H1 (cell line): ENCODE results near the gene ELMO3. TPM values are rescaled to one million over a fixed set of nuclear protein-coding genes. Genes with fewer than 3 reads are reported as not detected.

Experiments used
- CTCF ChIA-PET: fragments of 300-600 bp; sonication (Branson Sonifier 250); formaldehyde crosslinking; loops from one replicate; lab custom pipeline; 2021; ENCODE audit not compliant: partially characterized antibody; lab: Charles Lee
- POLR2A ChIA-PET: fragments of 300-600 bp; sonication (Branson Sonifier 250); formaldehyde crosslinking; loops from one replicate; lab custom pipeline; 2021; ENCODE audit warnings: inconsistent platforms; ENCODE audit not compliant: partially characterized antibody; lab: Charles Lee
- DNase-seq, 2 experiments: peaks; one replicate each; pipeline versions ENCODE4 v3.0.0 to v3.0.0-alpha.2; 2010 to 2022; ENCODE audit warnings: low spot score in 2 of 2, low read depth in 1 of 2, mixed read lengths in 1 of 2
- FAIRE-seq: peaks from 2 replicates; lab custom pipeline; 2011; peaks lifted over from hg19 to GRCh38; lab: Jason Lieb, UNC
- H2AFZ ChIP-seq: 2 replicates; pipeline ENCODE4 v1.8.1; 2012; ENCODE audit warnings: low read length, inconsistent platforms
- H2AK5ac ChIP-seq: 2 replicates; pipeline ENCODE4 v1.6.1; 2013; ENCODE audit warnings: low read depth, low read length
- H2BK120ac ChIP-seq: replicated peaks from 2 replicates; pipeline ENCODE3; 2013; ENCODE audit warnings: low read depth, low read length, inconsistent platforms
- H2BK12ac ChIP-seq: 2 replicates; pipeline ENCODE4 v1.6.1; 2013; ENCODE audit warnings: low read depth, low read length
- H2BK15ac ChIP-seq: 2 replicates; pipeline ENCODE4 v1.6.1; 2013; ENCODE audit warnings: low read length
- H2BK20ac ChIP-seq: 2 replicates; pipeline ENCODE4 v1.6.1; 2013; ENCODE audit warnings: low read length
- H2BK5ac ChIP-seq: 2 replicates; pipeline ENCODE4 v1.6.1; 2013; ENCODE audit warnings: low read depth, low read length
- H3K14ac ChIP-seq: 2 replicates; pipeline ENCODE4 v1.6.1; 2013; ENCODE audit warnings: inconsistent platforms; ENCODE audit not compliant: insufficient read length
- H3K18ac ChIP-seq: 2 replicates; pipeline ENCODE4 v1.6.1; 2013; ENCODE audit warnings: low read length; ENCODE audit errors: extremely low read depth
- H3K23ac ChIP-seq: 2 replicates; pipeline ENCODE4 v1.6.1; 2013; ENCODE audit warnings: inconsistent platforms; ENCODE audit not compliant: insufficient read length
- H3K23me2 ChIP-seq: 2 replicates; pipeline ENCODE4 v1.6.1; 2013; ENCODE audit warnings: low read depth, low read length
- H3K27ac ChIP-seq: 2 replicates; pipeline ENCODE4 v1.6.1; 2011; ENCODE audit warnings: low read depth, low read length, inconsistent platforms
- H3K27me3 ChIP-seq, 4 experiments: replicated peaks in 1 of 4; 1 replicate in 1 of 4; 2 replicates in 3 of 4; pipeline versions ENCODE4 v1.6.1 to v1.8.1; 2011 to 2013; ENCODE audit warnings: low read length in 3 of 4, mild to moderate bottlenecking in 3 of 4, inconsistent platforms in 2 of 4, mixed read lengths in 2 of 4, moderate library complexity in 1 of 4; ENCODE audit not compliant: control insufficient read depth in 3 of 4, insufficient read depth in 3 of 4; ENCODE audit errors: extremely low read depth in 1 of 4
- H3K36me3 ChIP-seq, 4 experiments: 2 replicates each; pipeline versions ENCODE4 v1.6.1 to v1.8.1; 2011 to 2013; ENCODE audit warnings: mild to moderate bottlenecking in 4 of 4, low read length in 3 of 4, moderate library complexity in 2 of 4, control low read depth in 1 of 4, inconsistent platforms in 1 of 4; ENCODE audit not compliant: insufficient read depth in 4 of 4, control insufficient read depth in 2 of 4
- H3K4ac ChIP-seq: replicated peaks from 2 replicates; pipeline ENCODE3; 2013; ENCODE audit warnings: low read length, low read depth, mixed read lengths, inconsistent platforms; ENCODE audit not compliant: insufficient read length
- H3K4me1 ChIP-seq, 4 experiments: replicated peaks in 1 of 4; 1 replicate in 1 of 4; 2 replicates in 3 of 4; pipeline versions ENCODE4 v1.6.1 to v1.8.1; 2011 to 2013; ENCODE audit warnings: low read length in 3 of 4, inconsistent platforms in 2 of 4, mixed read lengths in 1 of 4; ENCODE audit not compliant: insufficient read depth in 4 of 4, control insufficient read depth in 3 of 4
- H3K4me2 ChIP-seq, 2 experiments: 2 replicates each; pipeline versions ENCODE4 v1.6.1 to v1.8.1; 2011 to 2013; ENCODE audit warnings: low read depth in 2 of 2, low read length in 2 of 2, control low read depth in 1 of 2, inconsistent platforms in 1 of 2, mild to moderate bottlenecking in 1 of 2; ENCODE audit not compliant: insufficient read depth in 1 of 2
- H3K4me3 ChIP-seq, 4 experiments: fragments of 200-600, 300-600 bp in 1 of 4; sonication (generic), shearing (Covaris generic), sonication (Bioruptor Twin) in 1 of 4; 2 replicates each; pipeline versions ENCODE4 v1.5.1 to v1.8.1; 2011 to 2016; ENCODE audit warnings: low read length in 4 of 4, low read depth in 3 of 4, control low read depth in 2 of 4, inconsistent platforms in 2 of 4, mild to moderate bottlenecking in 2 of 4, mixed read lengths in 1 of 4, moderate library complexity in 1 of 4; ENCODE audit not compliant: insufficient read depth in 2 of 4; ENCODE audit errors: extremely low read depth in 1 of 4
- H3K56ac ChIP-seq: replicated peaks from 2 replicates; pipeline ENCODE3; 2013; ENCODE audit warnings: low read depth, mild to moderate bottlenecking, mixed read lengths, low read length, inconsistent platforms; ENCODE audit not compliant: insufficient read length
- H3K79me1 ChIP-seq: 2 replicates; pipeline ENCODE4 v1.6.1; 2013; ENCODE audit warnings: low read depth, low read length, control low read depth
- H3K79me2 ChIP-seq, 2 experiments: 2 replicates each; pipeline versions ENCODE4 v1.6.1 to v1.8.1; 2012 to 2013; ENCODE audit warnings: low read length in 2 of 2, mild to moderate bottlenecking in 2 of 2, inconsistent platforms in 1 of 2; ENCODE audit not compliant: insufficient read depth in 2 of 2, control insufficient read depth in 1 of 2
- H3K9ac ChIP-seq, 4 experiments: replicated peaks in 1 of 4; 1 replicate in 1 of 4; 2 replicates in 3 of 4; pipeline versions ENCODE4 v1.6.1 to v1.8.1; 2011 to 2013; ENCODE audit warnings: low read depth in 3 of 4, low read length in 3 of 4, control low read depth in 2 of 4, mild to moderate bottlenecking in 2 of 4, moderate library complexity in 2 of 4, inconsistent platforms in 1 of 4; ENCODE audit errors: extremely low read depth in 1 of 4
- H3K9me3 ChIP-seq, 2 experiments: 2 replicates each; pipeline versions ENCODE4 v1.6.1 to v1.8.1; 2012 to 2013; ENCODE audit warnings: mild to moderate bottlenecking in 2 of 2, moderate library complexity in 2 of 2, control low read depth in 1 of 2, inconsistent platforms in 1 of 2, low read depth in 1 of 2, low read length in 1 of 2, mixed read lengths in 1 of 2; ENCODE audit not compliant: insufficient read depth in 2 of 2
- H4K20me1 ChIP-seq, 2 experiments: replicated peaks in 1 of 2; 2 replicates each; pipeline versions ENCODE3 to v1.8.1; 2011 to 2013; ENCODE audit warnings: inconsistent platforms in 2 of 2, low read length in 2 of 2, mild to moderate bottlenecking in 1 of 2; ENCODE audit not compliant: insufficient read depth in 2 of 2, control insufficient read depth in 1 of 2
- H4K5ac ChIP-seq: 2 replicates; pipeline ENCODE4 v1.6.1; 2013; ENCODE audit warnings: low read length, low read depth, mixed read lengths, inconsistent platforms; ENCODE audit not compliant: insufficient read length
- H4K8ac ChIP-seq: 2 replicates; pipeline ENCODE4 v1.8.0; 2013; ENCODE audit warnings: mild to moderate bottlenecking, moderate library complexity, low read length, inconsistent platforms; ENCODE audit not compliant: insufficient read depth; ENCODE audit errors: extremely low read depth
- H4K91ac ChIP-seq: replicated peaks from 2 replicates; pipeline ENCODE3; 2013; ENCODE audit warnings: low read length, mixed read lengths, inconsistent platforms; ENCODE audit not compliant: insufficient read length
- FOSL1 ChIP-seq: IDR thresholded peaks from 2 replicates; pipeline ENCODE4 v1.6.1; 2011; ENCODE audit warnings: mild to moderate bottlenecking, low read depth, low read length, moderate library complexity; ENCODE audit not compliant: insufficient read depth
- HDAC6 ChIP-seq: IDR thresholded peaks from one replicate; pipeline ENCODE4 v1.7.1; 2012; ENCODE audit warnings: low read depth, mild to moderate bottlenecking, inconsistent platforms, low read length, moderate library complexity
- JUN ChIP-seq: IDR thresholded peaks from 2 replicates; pipeline ENCODE4 v1.6.1; 2011; ENCODE audit warnings: low read depth, mild to moderate bottlenecking, improper control_type of control experiment, low read length
- KDM1A ChIP-seq: fragments of 200-600, 300-600 bp; sonication (generic); IDR thresholded peaks from 2 replicates; pipeline ENCODE4 v1.7.1; 2016; ENCODE audit warnings: mild to moderate bottlenecking, low read length, borderline replicate concordance
- SAP30 ChIP-seq: fragments of 300-600 bp; sonication (generic); IDR thresholded peaks from 2 replicates; pipeline ENCODE4 v1.7.1; 2012; ENCODE audit warnings: low read length, moderate library complexity, mild to moderate bottlenecking, inconsistent platforms; ENCODE audit not compliant: insufficient read depth, insufficient replicate concordance
- SUZ12 ChIP-seq: fragments of 200-600 bp; sonication (generic); IDR thresholded peaks from 2 replicates; pipeline ENCODE4 v1.6.1; 2012; ENCODE audit warnings: mild to moderate bottlenecking, inconsistent platforms, low read length, moderate library complexity, mixed read lengths
- WGBS, 2 experiments: shearing (Covaris generic) in 1 of 2; methylation state at CpG; one replicate each; pipeline versions ENCODE4 v1.1.6 to v1.1.7; 2013 to 2015; ENCODE audit warnings: low lambda C conversion rate in 2 of 2, mixed read lengths in 2 of 2, inconsistent platforms in 1 of 2, low coverage in 1 of 2, missing lambda C conversion rate in 1 of 2; ENCODE audit not compliant: insufficient replicate concordance in 2 of 2, insufficient coverage in 1 of 2, insufficient read length in 1 of 2; ENCODE audit errors: extremely low coverage in 1 of 2, missing lambda C conversion rate in 1 of 2; 5-methylcytosine and 5-hydroxymethylcytosine counted together
- polyA plus RNA-seq, 7 experiments: library from polyadenylated mRNA; depleted of rRNA in 3 of 7; stranded (reverse) in 5 of 7; unstranded in 2 of 7; fragments of >200 nt in 5 of 7; fragments of 200-250 nt in 2 of 7; gene quantifications; 1 replicate in 5 of 7; 2 replicates in 1 of 7; 4 replicates in 1 of 7; pipeline versions ENCODE4 v1.2.1 to v1.2.3, GENCODE V29; 2011 to 2013; ENCODE audit warnings: missing spikeins in 2 of 7, mixed read lengths in 2 of 7
- total RNA-seq: library from RNA; stranded (reverse); fragmentation: NEBNext Ultra II Directional; extraction: Animal tissue kit (Norgen Biotek cat#: 25700); gene quantifications from 2 replicates; pipeline ENCODE4 v1.2.1, GENCODE V29; 2021
- TF ChIP-seq, protein P1 (sequence below): IDR thresholded peaks from 2 replicates; pipeline ENCODE4 v1.6.1; 2011; ENCODE audit warnings: low read length, improper control_type of control experiment

The ELMO3 gene
- total and polyA plus RNA-seq, 2 of the 8 experiments (the other 6 are each of a cell fraction or from before 2014, with no cell fraction given), result 9.6 to 10.9 TPM

DNA sequence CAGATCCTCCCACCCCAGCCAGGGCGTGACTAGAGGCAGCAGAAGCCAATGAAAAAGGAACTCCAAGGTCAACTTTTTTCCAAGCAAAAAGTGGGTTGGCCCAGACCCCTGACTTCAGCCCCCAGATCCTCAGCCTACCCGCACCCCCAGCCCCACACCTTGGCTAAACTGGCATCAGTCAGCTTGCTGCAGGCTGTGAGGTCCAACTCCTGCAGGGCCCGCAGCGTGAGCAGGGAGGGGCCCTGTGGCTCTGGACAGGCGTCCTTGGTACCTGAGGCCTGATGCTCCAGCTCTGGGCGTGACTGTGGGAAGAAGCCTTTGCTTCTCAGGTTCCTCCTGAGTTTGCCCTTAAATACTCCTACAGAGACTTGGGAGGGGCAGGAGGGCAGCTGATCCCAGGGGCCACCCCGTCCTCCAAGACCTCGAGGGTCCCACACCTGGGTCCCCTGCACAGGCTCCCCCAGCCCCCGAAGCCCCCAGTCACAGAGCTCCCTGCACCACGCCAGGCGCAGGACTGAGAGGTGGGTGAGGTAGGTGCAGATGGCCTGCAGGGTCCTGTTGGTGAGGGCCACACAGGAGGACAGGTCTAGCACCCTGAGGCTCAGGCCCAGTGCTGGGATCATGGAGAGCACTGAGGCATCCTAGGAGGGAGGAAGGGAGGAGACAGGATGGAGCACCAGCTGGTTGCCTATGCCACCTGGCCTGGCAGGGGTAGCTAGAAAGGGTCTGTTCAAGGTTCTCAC, 9.4 kb downstream of the ELMO3 start:
- Histone ChIP-seq H2BK12ac (0 out of 2 replicates have a peak overlapping the region, but pooled peaks have one; percentile 50), H2BK20ac (no peak overlapping the region), H2BK15ac (no peak overlapping the region), H3K27me3 (peaks cover 0 to 9% (median 6%) of the 10 kb centered on the region in 4 experiments; a peak in 4 of 7 replicates), H3K9me3 (no peaks in the 10 kb centered on the region), H2BK5ac (peak overlapping the region; percentile 60; the same call in 1 of the 2 replicates), H4K8ac (no peak overlapping the region), H3K18ac (no peak overlapping the region), H4K20me1 (no peaks in the 10 kb centered on the region), H2AFZ (no peak overlapping the region), H4K91ac (no peak overlapping the region), H3K23me2 (no peaks in the 10 kb centered on the region), H3K4me2 (no peak overlapping the region), H3K4me3 (no peak overlapping the region), H3K79me1 (no peaks in the 10 kb centered on the region), H3K27ac (no peak overlapping the region), H3K23ac (no peak overlapping the region), H4K5ac (no peak overlapping the region), H3K9ac (no peak overlapping the region; a peak in 1 of 7 replicates), H2AK5ac (no peak overlapping the region), H3K14ac (no peak overlapping the region), H3K79me2 (no peaks in the 10 kb centered on the region), H3K4ac (no peak overlapping the region), H3K4me1 (peaks cover 0 to 10% (median 1%) of the 10 kb centered on the region in 4 experiments; a peak in 2 of 7 replicates), H3K56ac (no peak overlapping the region), H3K36me3 (peaks cover 0 to 3% (median 0%) of the 10 kb centered on the region in 4 experiments; a peak in 2 of 8 replicates), H2BK120ac (no peak overlapping the region)
- TF ChIP-seq FOSL1, result no peak
- TF ChIP-seq JUN, result no peak
- no peak for TF ChIP-seq KDM1A
- no peak for TF ChIP-seq SAP30
- TF ChIP-seq, protein P1, sequence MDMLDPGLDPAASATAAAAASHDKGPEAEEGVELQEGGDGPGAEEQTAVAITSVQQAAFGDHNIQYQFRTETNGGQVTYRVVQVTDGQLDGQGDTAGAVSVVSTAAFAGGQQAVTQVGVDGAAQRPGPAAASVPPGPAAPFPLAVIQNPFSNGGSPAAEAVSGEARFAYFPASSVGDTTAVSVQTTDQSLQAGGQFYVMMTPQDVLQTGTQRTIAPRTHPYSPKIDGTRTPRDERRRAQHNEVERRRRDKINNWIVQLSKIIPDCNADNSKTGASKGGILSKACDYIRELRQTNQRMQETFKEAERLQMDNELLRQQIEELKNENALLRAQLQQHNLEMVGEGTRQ, result no peak
- no peak for TF ChIP-seq SUZ12
- TF ChIP-seq HDAC6, result no peak
- ChIA-PET CTCF (interaction anchor here (1.0 to 8.9 kb wide), 8 partner anchors 12 to 210 kb away, joined by 3 to 111 read pairs (median 5); partner anchors contain the start of genes E2F4, ELMO3 and TMEM208), POLR2A (interaction anchor here (0.8 to 4.3 kb wide), 9 partner anchors 8 to 210 kb away, joined by 3 to 20 read pairs (median 3); partner anchors contain the start of genes FHOD1 and TMEM208)
- FAIRE-seq, result no peak
- 84% methylated on average over 8 of the region's 11 CpGs; no CpG with 5 or more reads in 1 of the 2 experiments for WGBS, 2 experiments
- no peak for DNase-seq
